Gastrocnemius medialis (tissue), 4 donors: Measurements from ENCODE around the gene CPLX1.

ENCODE experiments used
- CTCF ChIP-seq, 5 experiments: fragments of 450-650 bp in 3 of 5; fragments of 200-600 bp in 2 of 5; sonication (generic) in 2 of 5; IDR thresholded peaks in 4 of 5; conservative IDR thresholded peaks in 1 of 5; 1 replicate in 4 of 5; 2 replicates in 1 of 5; pipeline ENCODE4 v1.5.1; 2016 to 2019; ENCODE audit warnings: antibody characterized with exemption in 5 of 5, mild to moderate bottlenecking in 3 of 5, moderate library complexity in 3 of 5
- POLR2A ChIP-seq, 2 donors: fragments of 450-650 bp; IDR thresholded peaks; one replicate each; pipeline ENCODE4 v1.6.1; 2017; ENCODE audit warnings: antibody characterized with exemption in 2 of 2, mild to moderate bottlenecking in 2 of 2, moderate library complexity in 2 of 2

- no peak for TF ChIP-seq CTCF (IDR thresholded peaks at IDR 0.05 in 4 of 5, conservative IDR thresholded peaks at IDR 0.05 in 1 of 5)
- TF ChIP-seq POLR2A (IDR thresholded peaks at IDR 0.05), result no peak
These were observed 35.5 kb downstream of the CPLX1 start for GRCh38 chr4:790466-790820.
